ENCODE measurements around the gene BIK. TPM values are rescaled to one million over a fixed set of nuclear protein-coding genes. Genes with fewer than 3 reads are reported as not detected.

The BIK gene
- total RNA-seq, 3 donors from 2014 or later (not counting 1 experiment from before 2014, with no cell fraction given), result 0.28 to 1.2 TPM; not detected in 1

GRCh38 chr22:43160497-43161126 lies 50.1 kb downstream of the BIK start:
- Histone ChIP-seq H3K27me3 (ENCODE audit: control insufficient read depth, insufficient read depth, low read length) (no peaks in the 10 kb centered on the region), H3K27ac (ENCODE audit: low read length) (no peak overlapping the region), H3K4me3 (ENCODE audit: low read length) (no peak overlapping the region), H3K4me1 (ENCODE audit: control insufficient read depth, insufficient read depth, low read length) (peaks cover 18% of the 10 kb centered on the region), H3K36me3 (ENCODE audit: control insufficient read depth, insufficient read depth, low read length) (peaks cover 2% of the 10 kb centered on the region), H3K9me3 (ENCODE audit: control insufficient read depth, insufficient read depth, low read length) (no peaks in the 10 kb centered on the region)
- no peak for DNase-seq
- intact Hi-C loops (cut with micrococcal nuclease), result no loop called here
- H3K27me3 Mint-ChIP-seq (ENCODE audit: low read depth in 2 of 2), result no peaks in the 10 kb centered on the region
- no peaks in the 10 kb centered on the region for H3K9me3 Mint-ChIP-seq
- peaks cover 0 to 17% of the 10 kb centered on the region in 2 donors for H3K4me1 Mint-ChIP-seq
- H3K4me3 Mint-ChIP-seq, result no peak overlapping the region
- no peaks in the 10 kb centered on the region for H3K36me3 Mint-ChIP-seq
- TF ChIP-seq CTCF (IDR thresholded peaks at IDR 0.05), result no peak
- H3K27ac Mint-ChIP-seq, result no peak overlapping the region
- WGBS (ENCODE audit: insufficient coverage), result 98% methylated on average over 8 of the region's 8 CpGs
- ATAC-seq, result no peak

- H3K27ac ChIP-seq (ENCODE audit: low read length), result no peak overlapping the region
- peaks cover 5% of the 10 kb centered on the region for H3K36me3 ChIP-seq (ENCODE audit: control insufficient read depth, insufficient read depth, low read length)
- Mint-ChIP-seq H3K9me3 (no peaks in the 10 kb centered on the region), H3K27me3 (ENCODE audit: low read depth in 2 of 2) (no peaks in the 10 kb centered on the region), H3K27ac (no peak overlapping the region), H3K4me1 (peaks cover 0 to 17% of the 10 kb centered on the region in 2 donors), H3K4me3 (no peak overlapping the region), H3K36me3 (no peaks in the 10 kb centered on the region)
- no peak for ATAC-seq
- 96% methylated on average over 24 of the region's 24 CpGs for WGBS (ENCODE audit: insufficient coverage)
- H3K9me3 ChIP-seq (ENCODE audit: control insufficient read depth, insufficient read depth, low read length), result no peaks in the 10 kb centered on the region
- no peak for DNase-seq
- intact Hi-C loops (cut with micrococcal nuclease), result no loop called here
- H3K4me3 ChIP-seq (ENCODE audit: low read length), result no peak overlapping the region
- H3K4me1 ChIP-seq (ENCODE audit: control insufficient read depth, insufficient read depth, low read length), result peaks cover 10% of the 10 kb centered on the region
- no peak for TF ChIP-seq CTCF (IDR thresholded peaks at IDR 0.05)
- H3K27me3 ChIP-seq (ENCODE audit: control insufficient read depth, insufficient read depth, low read length), result no peaks in the 10 kb centered on the region
These were observed 52.0 kb downstream of the BIK start for GRCh38 chr22:43162412-43163150.

- Mint-ChIP-seq H3K4me1 (peaks cover 0 to 11% of the 10 kb centered on the region in 2 donors), H3K36me3 (no peaks in the 10 kb centered on the region), H3K27ac (no peak overlapping the region), H3K27me3 (ENCODE audit: low read depth in 2 of 2) (no peaks in the 10 kb centered on the region), H3K4me3 (no peak overlapping the region), H3K9me3 (no peaks in the 10 kb centered on the region)
- H3K36me3 ChIP-seq (ENCODE audit: control insufficient read depth, insufficient read depth, low read length), result peaks cover 5% of the 10 kb centered on the region
- no peaks in the 10 kb centered on the region for H3K9me3 ChIP-seq (ENCODE audit: control insufficient read depth, insufficient read depth, low read length)
- ATAC-seq, result no peak
- H3K4me3 ChIP-seq (ENCODE audit: low read length), result no peak overlapping the region
- H3K4me1 ChIP-seq (ENCODE audit: control insufficient read depth, insufficient read depth, low read length), result peaks cover 11% of the 10 kb centered on the region
- WGBS (ENCODE audit: insufficient coverage), result 92% methylated on average over 18 of the region's 18 CpGs
- TF ChIP-seq CTCF (IDR thresholded peaks at IDR 0.05), result no peak
- intact Hi-C loops (cut with micrococcal nuclease), result no loop called here
- no peak overlapping the region for H3K27ac ChIP-seq (ENCODE audit: low read length)
- H3K27me3 ChIP-seq (ENCODE audit: control insufficient read depth, insufficient read depth, low read length), result no peaks in the 10 kb centered on the region
- no peak for DNase-seq
These were observed 52.8 kb downstream of the BIK start for GRCh38 chr22:43163241-43163795.

Data from natural killer cell (primary cell).